SK-MEL-5 (cell line): ENCODE data around the gene LRMDA. TPM values are rescaled to one million over a fixed set of nuclear protein-coding genes. Genes with fewer than 3 reads are reported as not detected.

Source experiments
- DNase-seq: peaks from one replicate; pipeline ENCODE4 v3.0.0-alpha.2; 2016; ENCODE audit warnings: low read depth, low spot score
- in situ Hi-C: cut with HindIII; loops from 2 replicates; pipeline ENCODE4 v1.10.0; 2016; ENCODE audit warnings: low sequenced_read_pairs, high pct_unique_total_duplicates, low pct_unique_long_range_greater_than_20kb
- total RNA-seq: library from RNA; depleted of rRNA; stranded (reverse); fragments of >200 nt; shearing (Covaris generic); gene quantifications from 2 replicates; pipeline ENCODE4 v1.2.3, GENCODE V29; 2014

Gene LRMDA
- total RNA-seq, 1 experiment from 2014 or later, result 25.2 TPM

DNA sequence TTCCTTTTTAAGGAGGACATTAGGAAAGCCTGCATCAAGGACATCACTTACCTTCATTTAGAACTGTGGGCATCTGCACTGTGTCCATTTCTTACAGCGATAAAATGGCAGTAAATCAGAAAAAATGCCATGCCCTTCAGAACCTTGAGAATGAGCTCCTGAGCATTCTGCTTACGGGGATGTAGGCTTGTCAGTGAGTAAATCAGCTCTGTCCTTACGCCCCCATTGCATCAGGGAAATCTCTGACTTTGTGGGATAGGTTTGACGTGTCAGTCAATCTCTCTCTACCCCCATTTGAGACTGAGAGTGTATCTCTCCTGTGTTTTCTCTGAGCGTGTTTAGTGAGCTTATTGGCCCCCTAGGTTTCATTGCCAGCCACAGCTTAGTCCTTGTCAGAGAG, 837.1 kb downstream of the LRMDA start:
- DNase-seq, result no peak
- in situ Hi-C loops, result no loop called here

DNA sequence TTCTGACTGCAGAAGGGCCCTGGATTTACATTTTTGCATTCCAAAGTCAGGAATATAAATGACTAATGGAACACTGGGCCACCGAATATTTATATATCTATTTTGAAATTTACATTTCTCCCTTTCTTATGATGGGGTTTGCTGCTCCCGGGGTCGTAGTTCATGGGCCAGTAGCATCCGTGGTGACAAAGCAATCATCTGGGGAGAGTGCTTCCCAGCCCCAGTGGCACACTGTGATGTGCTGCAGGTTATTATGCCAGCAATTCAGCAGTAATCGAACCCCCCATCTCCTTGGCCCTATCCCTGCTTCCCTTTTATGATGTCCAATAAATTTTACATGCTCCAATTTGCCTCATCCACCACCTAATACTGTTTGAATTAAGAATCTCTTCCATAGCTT, 837.5 kb downstream of the LRMDA start:
- DNase-seq, result no peak
- in situ Hi-C loops, result no loop called here

DNA sequence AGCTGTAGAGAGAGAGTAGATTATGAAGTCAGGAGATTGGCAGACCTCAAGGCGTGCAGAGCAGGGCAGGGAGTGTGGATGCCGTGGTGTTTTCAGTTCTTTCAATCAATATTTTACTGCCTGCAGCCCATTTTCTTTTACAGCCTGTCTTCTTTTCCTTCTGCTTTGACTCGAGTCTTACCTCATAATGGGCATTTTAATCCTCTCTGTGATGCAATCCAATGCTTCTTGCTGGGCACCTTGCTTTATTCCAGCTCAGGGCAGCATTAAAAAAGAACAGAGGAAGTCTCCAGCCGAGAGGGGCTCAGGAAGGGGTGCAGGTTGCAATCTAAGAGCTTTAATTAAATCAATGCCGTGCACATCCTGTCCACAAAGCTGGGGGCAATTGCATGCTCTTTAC, 839.0 kb downstream of the LRMDA start:
- no peak for DNase-seq
- in situ Hi-C loops, result no loop called here

DNA sequence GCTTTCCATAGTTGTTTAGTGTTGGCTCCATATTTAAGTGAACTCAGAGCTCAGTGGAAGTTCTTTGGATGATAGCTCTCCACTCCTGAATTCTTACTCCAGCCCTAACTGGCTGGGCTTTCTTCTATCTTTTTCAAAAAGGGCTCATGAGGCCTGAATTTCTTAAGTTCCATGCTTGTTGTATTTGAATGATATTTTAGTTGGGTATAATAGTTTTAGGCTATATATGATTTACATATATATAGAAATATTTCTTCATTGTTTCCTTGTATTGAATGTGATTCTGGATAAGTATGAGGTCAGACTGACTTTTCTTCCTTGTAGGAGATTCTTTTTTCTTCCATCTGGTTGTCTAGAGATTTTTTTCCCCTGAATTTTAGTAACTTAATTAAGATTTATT, 843.5 kb downstream of the LRMDA start:
- in situ Hi-C loops, result no loop called here
- DNase-seq, result no peak

DNA sequence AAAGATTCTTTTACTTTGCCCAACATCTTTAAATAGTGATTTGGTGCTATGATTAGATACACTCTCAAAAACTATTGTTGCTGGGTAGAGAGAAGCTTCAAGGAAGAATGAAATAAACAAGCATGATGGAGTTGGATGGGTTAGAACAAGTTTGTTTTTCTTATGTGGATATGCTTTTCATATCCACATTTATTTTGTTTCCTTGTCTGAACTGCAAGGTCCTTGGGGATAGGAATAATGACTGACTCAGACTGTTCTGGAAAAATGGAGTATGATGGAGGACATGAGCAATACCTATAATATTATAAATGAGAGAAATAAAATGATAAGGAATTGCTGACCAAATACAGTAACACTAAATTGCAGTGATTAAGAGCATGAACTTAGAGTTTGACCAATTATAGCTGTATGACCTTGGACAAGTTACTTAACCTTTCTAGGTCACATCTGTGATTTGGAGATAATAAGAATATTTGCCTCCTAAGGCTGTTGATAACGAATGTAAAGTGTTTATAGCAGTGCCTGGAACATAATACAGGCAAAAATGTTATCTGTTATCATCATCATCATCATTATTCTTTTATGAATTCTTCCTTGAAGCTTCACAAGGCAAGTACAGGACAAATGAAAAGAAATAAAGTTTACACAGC, 847.5 kb downstream of the LRMDA start:
- DNase-seq, result no peak
- in situ Hi-C loops, result no loop called here

DNA sequence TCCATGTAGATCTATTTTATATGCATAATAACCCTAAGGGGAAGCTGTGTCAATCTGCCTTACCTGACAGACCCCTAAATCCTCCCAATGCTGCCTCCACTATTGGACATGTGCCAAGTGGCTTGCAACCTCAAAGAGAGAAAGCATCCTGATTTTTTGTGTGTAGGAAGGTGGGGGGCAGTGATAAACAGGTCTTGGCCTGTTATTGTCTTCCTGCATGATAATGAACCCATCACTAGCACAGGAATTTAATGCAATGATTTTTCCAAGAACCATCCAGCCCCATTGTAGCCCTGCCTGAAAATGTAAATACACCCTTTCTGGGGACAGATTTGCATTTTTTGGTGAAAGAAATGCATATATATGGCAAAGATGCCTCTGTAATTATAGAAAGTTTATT, 850.2 kb downstream of the LRMDA start:
- in situ Hi-C loops, result no loop called here

DNA sequence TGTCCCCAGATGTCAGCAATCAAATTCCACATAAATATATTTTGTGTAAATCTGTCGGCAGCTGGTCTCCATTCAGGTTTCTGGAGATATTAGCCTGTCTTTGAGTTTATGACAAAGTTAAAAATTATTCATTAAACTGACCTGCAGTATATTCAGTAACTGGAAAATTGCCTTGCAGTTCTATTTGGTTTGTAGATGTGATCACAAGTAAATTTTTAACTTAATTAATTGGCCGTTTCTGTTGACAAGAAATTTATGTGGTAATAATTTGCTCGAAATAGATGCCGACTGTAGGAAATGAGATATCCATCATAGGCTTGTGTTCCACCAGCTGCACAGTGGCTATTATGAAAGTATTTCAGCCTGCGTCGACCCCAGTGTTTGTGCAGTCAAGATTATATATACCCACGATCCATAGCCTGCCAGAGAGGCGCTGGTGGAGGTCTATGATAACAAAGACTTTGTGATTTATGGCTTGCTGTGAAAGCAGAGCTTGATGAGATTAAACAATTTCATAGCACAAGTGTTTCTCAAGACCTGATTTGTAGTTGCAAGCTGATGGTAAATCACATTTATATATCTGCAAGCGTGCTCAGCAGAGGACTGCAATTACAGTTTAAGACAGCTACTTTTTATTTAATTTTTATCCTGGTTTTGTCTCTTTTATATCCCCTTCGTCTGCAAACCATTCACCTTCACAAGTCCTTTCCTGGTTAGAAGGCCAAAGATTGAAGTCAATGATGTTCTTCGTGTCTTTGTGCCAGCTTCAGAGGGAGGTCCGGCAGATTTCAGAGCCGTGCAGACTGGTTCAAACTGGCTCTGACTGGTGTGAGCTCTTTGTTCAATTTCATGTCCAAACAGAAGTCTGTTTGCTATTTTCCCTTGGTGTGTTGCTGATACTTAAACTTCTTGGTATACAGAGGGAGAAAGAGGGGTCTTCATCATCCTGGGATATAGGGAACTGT, 850.9 kb downstream of the LRMDA start:
- no peak for DNase-seq
- in situ Hi-C loops, result no loop called here

More for the DNA sequence above, 850.2 kb downstream of the LRMDA start:
- no peak for DNase-seq

DNA sequence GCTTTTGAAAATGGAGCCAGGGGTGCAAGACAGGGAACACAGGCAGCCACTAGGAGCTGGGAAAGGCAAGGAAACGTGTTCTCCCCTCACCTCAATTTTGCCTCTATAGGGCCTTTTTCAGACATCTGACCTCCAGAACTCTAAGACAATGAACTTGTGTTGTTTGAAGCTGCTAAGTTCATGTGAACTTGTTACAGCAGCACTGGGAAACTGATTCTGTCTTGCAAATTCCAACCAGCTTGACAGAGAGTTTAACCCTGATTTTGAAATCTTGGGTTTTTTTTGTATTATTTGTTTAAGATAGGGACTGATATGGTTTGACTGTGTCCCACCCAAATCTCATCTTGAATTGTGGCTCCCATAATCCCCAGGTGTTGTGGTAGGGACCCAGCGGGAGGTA, 852.9 kb downstream of the LRMDA start:
- no peak for DNase-seq
- in situ Hi-C loops, result no loop called here

DNA sequence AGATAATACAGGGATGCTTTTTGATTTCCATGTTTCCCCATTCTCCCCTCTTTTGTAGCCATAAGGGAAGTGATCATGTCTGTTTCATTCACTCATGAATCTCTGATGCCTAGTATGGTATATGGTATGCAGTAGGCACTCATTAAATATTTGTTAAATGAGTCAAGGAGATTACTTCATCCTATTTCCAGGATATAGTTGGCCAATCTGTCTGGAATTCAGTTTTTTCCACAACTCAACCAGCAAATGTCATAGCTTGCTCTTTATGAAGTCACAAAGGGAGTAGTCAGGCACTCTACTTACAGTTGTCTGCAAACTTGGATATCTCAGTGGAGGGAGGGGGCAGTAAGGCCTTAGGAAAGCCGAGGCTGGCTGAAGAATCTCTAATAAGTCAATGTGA, 853.6 kb downstream of the LRMDA start:
- in situ Hi-C loops, result no loop called here
- DNase-seq, result no peak

DNA sequence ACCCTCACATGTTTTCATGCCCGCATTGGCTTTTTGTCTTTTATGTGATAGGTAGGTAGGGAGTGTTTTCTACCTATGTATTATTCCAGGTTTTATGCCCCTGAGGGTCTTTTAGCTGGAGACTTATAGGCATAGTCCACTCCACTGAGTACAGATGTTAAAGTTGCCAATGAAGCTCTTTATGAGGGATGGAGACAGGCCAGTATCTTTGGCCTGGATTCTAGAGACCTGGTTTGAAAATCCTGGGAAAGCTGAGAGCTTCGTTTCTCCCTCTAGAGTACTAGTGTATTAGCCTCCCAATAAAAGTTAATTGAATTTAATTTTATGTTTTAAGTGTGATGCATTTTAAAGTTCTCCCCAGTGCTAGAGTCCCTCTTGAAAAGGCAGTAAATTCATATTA, 854.1 kb downstream of the LRMDA start:
- DNase-seq, result no peak
- in situ Hi-C loops, result no loop called here

DNA sequence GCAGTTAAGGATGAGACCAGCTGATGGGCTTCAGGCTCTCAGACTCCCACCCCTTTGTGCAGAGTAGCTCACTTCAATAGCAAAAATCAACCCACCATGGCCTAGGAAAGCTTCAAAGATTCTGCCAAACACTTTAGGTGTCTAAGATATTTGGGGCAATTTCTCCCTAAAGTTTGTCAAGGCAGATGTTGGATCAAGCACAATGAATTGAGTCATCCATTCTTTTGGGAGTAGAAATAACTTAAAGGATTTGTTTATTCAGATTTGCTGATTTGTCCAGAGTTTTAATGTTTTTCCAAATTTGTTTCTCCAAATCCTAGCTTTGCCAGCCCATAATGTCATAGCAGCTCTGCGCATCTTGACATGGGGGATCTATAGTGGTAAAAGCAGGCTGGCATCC, 855.1 kb downstream of the LRMDA start:
- DNase-seq, result no peak
- in situ Hi-C loops, result no loop called here

DNA sequence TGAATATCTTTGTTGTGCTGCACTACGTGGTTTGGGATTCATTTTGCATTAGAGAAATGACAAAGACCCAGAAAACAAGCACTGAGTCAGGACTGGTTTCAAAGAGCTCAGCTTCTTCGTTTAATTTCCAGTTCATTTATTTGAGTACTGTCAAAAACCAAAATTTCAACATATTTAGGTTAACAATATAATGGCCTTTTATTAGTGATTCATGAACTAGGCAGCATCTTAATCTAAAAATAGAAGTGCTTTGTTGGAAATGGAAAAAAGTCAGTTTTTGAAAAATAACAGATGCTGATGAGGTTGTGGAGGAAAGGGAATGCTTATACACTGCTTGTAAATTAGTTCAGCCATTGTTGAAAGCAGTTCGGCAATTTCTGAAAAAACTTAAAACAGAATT, 856.4 kb downstream of the LRMDA start:
- no peak for DNase-seq
- in situ Hi-C loops, result no loop called here

DNA sequence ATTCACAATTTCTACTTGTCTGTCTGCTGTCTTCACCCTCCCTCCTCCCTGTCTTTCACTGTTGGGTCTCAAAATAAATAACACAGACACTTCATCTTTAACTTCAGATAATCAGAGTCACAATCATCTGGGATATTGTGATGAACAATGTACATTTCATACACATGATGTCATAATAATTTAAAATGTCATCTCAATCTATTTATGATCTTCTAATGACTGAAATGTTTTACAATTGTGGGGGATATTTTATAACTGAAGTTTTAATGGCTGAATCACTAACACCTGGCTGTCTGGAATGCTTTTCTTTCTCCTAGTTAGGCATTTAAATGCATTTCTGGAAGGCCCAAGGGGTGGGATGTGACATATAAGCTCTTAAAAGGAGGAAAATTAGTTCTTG, 859.8 kb downstream of the LRMDA start:
- no peak for DNase-seq
- in situ Hi-C loops, result no loop called here

DNA sequence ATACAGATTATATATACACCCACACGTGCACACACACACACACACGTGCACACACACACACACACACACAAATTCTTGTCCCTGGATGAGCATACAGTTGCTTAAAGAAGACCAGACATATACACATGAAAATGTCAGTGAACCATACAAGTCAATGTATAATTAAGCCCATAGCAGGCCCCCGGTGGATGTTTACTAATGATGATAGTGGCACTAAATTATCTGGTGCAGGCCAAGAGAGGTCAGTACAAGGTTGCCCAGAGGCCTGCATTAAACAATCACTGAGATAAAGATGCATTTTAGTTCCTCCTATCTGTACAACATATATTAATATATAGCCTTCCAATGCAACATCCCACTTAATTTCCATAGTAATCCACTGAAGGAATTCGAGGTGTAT, 860.5 kb downstream of the LRMDA start:
- in situ Hi-C loops, result no loop called here
- no peak for DNase-seq

DNA sequence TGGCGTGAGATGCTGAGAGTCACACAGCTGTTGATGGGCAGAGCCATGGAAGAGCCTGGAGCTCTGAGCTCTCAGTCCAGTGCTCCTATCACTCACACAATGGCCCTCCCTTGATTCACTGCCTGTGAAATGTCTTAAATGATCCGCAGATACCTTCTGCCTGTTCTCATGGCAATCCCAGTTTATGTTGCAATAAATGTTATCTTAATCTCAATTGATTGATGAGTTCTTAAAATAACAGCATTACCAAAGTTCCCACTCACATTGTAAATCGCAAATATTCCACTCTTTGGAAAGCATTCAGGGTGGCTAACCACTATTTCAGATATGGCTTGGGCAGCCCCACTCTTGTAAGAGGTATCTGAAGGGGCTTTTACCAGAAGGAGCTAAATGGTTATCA, 865.5 kb downstream of the LRMDA start:
- in situ Hi-C loops, result no loop called here
- DNase-seq, result no peak

DNA sequence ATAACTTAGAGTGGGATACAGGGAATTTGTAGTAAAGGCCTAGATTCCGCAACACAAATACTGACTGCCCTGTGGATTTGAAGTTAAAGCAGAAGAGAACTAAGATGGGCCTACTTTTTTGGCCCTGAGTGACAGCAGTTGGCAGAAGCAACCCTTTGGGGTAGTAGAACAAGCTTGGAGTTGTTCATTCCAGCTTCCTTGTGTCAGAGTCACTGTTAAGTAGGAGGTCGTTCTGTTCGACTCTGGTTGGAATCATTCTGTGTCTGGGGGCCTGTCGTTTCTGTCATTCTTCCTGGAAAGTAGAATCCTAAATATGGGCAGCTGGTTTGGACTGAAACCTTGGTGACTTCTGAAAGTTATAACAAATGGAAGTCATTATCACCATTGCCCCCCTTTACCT, 865.9 kb downstream of the LRMDA start:
- DNase-seq, result no peak
- in situ Hi-C loops, result no loop called here

DNA sequence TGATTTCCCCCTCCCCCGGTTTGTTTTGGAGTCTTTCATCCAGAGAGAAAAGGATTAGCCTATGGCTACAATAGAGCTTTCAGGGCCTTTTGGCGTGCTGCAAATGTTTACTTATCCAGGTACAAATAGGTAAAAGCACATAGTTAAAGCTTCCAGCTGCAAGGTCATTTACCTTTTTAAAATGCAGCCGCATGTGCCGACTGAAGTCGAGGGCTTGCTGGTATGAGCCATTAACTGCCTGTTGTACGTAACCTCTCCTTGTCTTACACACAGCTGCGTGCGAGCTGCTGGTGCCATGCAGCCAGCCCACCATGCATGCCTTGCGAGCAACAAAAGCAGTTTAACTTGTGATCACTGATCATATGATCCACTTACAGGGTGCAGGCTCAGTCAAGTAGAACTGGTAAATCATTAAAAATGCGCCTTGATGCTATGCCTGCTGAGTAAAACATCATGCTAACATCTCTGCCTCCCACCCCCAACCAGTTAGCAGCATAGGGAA, 866.4 kb downstream of the LRMDA start:
- in situ Hi-C loops, result no loop called here

DNA sequence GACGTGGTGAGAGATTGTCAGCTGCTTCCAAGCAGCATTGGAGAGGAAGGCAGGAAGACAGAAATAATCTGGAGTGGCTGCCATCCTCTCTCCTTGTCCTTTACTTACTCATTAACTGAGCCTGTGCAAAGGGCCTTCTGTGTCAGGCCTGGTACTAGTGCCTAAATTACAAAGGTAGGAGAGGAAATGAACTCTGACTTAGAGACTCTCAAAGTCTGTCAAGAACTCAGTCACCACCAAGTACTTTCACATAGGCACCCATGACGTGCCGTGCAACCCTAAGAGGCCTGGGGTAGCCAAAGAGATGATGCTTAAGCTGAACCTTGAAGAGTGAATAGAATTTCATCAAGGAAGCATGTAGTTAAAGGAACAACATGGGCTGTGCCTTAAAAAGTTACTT, 866.9 kb downstream of the LRMDA start:
- DNase-seq, result no peak
- in situ Hi-C loops, result no loop called here

More for the DNA sequence above, 866.4 kb downstream of the LRMDA start:
- DNase-seq, result no peak

DNA sequence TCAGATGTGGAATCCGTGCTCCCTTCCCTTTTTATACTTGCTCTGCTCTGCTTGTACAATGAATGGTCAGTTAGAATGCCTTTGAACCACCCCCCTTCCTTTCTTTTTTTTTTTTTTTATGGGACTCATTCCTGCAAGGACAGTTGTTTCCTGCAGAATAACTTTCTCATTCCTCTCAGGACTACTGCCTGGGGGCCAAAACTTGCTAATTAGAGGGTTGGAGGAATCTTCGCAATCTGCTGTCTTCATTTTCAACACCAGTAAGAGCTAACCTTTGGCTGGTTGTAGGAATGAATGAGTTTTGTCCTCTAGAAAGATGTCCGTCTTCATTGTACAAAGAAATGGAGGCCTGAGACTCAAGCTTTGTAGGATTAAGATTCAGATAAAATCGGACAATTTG, 868.1 kb downstream of the LRMDA start:
- no peak for DNase-seq
- in situ Hi-C loops, result no loop called here
